Body of pancreas (tissue), 4 donors: ENCODE results near the gene KLHL40. TPM values are rescaled to one million over a fixed set of nuclear protein-coding genes. Genes with fewer than 3 reads are reported as not detected.

ENCODE experiments used
- ATAC-seq: fragments of 150-250 bp; one replicate; pipeline ENCODE4 v1.9.1; 2016
- DNase-seq, 4 donors: peaks; one replicate each; pipeline ENCODE4 v3.0.0-alpha.2; 2019
- H3K27ac ChIP-seq, 4 donors: fragments of 200-600 bp; sonication (generic); 1 replicate in 3 of 4; 2 replicates in 1 of 4; pipeline versions ENCODE4 v1.5.1 to v1.6.1; 2016 to 2019; ENCODE audit warnings: mild to moderate bottlenecking in 1 of 4, mixed read lengths in 1 of 4, moderate library complexity in 1 of 4
- H3K27me3 ChIP-seq, 2 donors: fragments of 200-600 bp; sonication (generic); one replicate each; pipeline ENCODE4 v1.6.0; 2016; ENCODE audit warnings: mild to moderate bottlenecking in 1 of 2
- H3K36me3 ChIP-seq, 2 donors: fragments of 200-600 bp; sonication (generic); replicated peaks in 1 of 2; 2 replicates each; pipeline ENCODE4 v1.5.1; 2016; ENCODE audit warnings: low read depth in 2 of 2; ENCODE audit not compliant: insufficient read depth in 1 of 2
- H3K4me1 ChIP-seq: fragments of 200-600 bp; sonication (generic); one replicate; pipeline ENCODE4 v1.6.0; 2016
- H3K4me3 ChIP-seq, 2 donors: fragments of 200-600 bp; sonication (generic); 1 replicate in 1 of 2; 2 replicates in 1 of 2; pipeline ENCODE4 v1.5.1; 2016 to 2019
- H3K9me3 ChIP-seq, 3 donors: fragments of 200-600 bp; sonication (generic); 1 replicate in 2 of 3; 2 replicates in 1 of 3; pipeline ENCODE4 v1.5.1; 2016
- CTCF ChIP-seq, 7 experiments: fragments of 450-650 bp in 4 of 7; fragments of 200-600 bp in 3 of 7; sonication (generic) in 3 of 7; IDR thresholded peaks; one replicate each; pipeline ENCODE4 v1.5.1; 2016 to 2019; ENCODE audit warnings: antibody characterized with exemption in 7 of 7
- POLR2A ChIP-seq, 3 donors: fragments of 450-650 bp; IDR thresholded peaks; one replicate each; pipeline ENCODE4 v1.6.1; 2016; ENCODE audit warnings: antibody characterized with exemption in 3 of 3, mild to moderate bottlenecking in 2 of 3
- WGBS, 2 donors: methylation state at CpG; one replicate each; pipeline ENCODE4 v1.1.5; 2017; 5-methylcytosine and 5-hydroxymethylcytosine counted together
- intact Hi-C: fragments of 100-400 bp; cut with DNase I; formaldehyde crosslinking; loops from one replicate; pipeline ENCODE4 v1.15.1; 2023
- total RNA-seq, 2 donors: library from RNA; depleted of rRNA; stranded (reverse); fragments of >200 nt; gene quantifications; one replicate each; pipeline ENCODE4 v1.1.0, GENCODE V29; 2016

KLHL40 gene
- total RNA-seq, 2 donors from 2014 or later, result not detected

GRCh38 chr3:42690191-42690590 lies 4.9 kb downstream of the KLHL40 start:
- Histone ChIP-seq H3K4me3 (no peak overlapping the region), H3K27me3 (peaks cover 0 to 14% of the 10 kb centered on the region in 2 donors), H3K9me3 (no peaks in the 10 kb centered on the region), H3K4me1 (peaks cover 5% of the 10 kb centered on the region), H3K36me3 (no peaks in the 10 kb centered on the region), H3K27ac (no peak overlapping the region)
- 63 to 66% methylated on average over 7 of the region's 7 CpGs for WGBS, 2 donors
- no peak for DNase-seq
- intact Hi-C loops, result no loop called here
- no peak for TF ChIP-seq POLR2A (IDR thresholded peaks at IDR 0.05)
- TF ChIP-seq CTCF (IDR thresholded peaks at IDR 0.05), result no peak
- ATAC-seq, result no peak

- H3K4me1 ChIP-seq, result peaks cover 2% of the 10 kb centered on the region
- DNase-seq, result no peak
- H3K9me3 ChIP-seq, result no peaks in the 10 kb centered on the region
- ATAC-seq, result no peak
- H3K36me3 ChIP-seq, result no peaks in the 10 kb centered on the region
- WGBS, 2 donors, result 66 to 69% methylated on average over 5 to 10 of the region's 10 CpGs
- intact Hi-C loops, result no loop called here
- peaks cover 0 to 6% of the 10 kb centered on the region in 2 donors for H3K27me3 ChIP-seq
- no peak overlapping the region for H3K27ac ChIP-seq
- TF ChIP-seq POLR2A (IDR thresholded peaks at IDR 0.05), result no peak
- no peak for TF ChIP-seq CTCF (IDR thresholded peaks at IDR 0.05)
- H3K4me3 ChIP-seq, result no peak overlapping the region
Measured at GRCh38 chr3:42690766-42691680, 5.7 kb downstream of the KLHL40 start.

- no peaks in the 10 kb centered on the region for H3K36me3 ChIP-seq
- no peaks in the 10 kb centered on the region for H3K27me3 ChIP-seq
- no peak overlapping the region for H3K27ac ChIP-seq
- DNase-seq (no peak), ATAC-seq (no peak)
- H3K4me3 ChIP-seq, result no peak overlapping the region
- intact Hi-C loops, result no loop called here
- H3K4me1 ChIP-seq, result no peaks in the 10 kb centered on the region
- WGBS, 2 donors, result 73% methylated on average over 10 to 13 of the region's 13 CpGs
- H3K9me3 ChIP-seq, result no peaks in the 10 kb centered on the region
- no peak for TF ChIP-seq CTCF (IDR thresholded peaks at IDR 0.05)
- no peak for TF ChIP-seq POLR2A (IDR thresholded peaks at IDR 0.05)
Measured at GRCh38 chr3:42691816-42692666, 6.7 kb downstream of the KLHL40 start.

- intact Hi-C loops, result no loop called here
- no peak for ATAC-seq
- H3K27me3 ChIP-seq, result no peaks in the 10 kb centered on the region
- no peak for TF ChIP-seq CTCF (IDR thresholded peaks at IDR 0.05)
- TF ChIP-seq POLR2A (IDR thresholded peaks at IDR 0.05), result no peak
- H3K27ac ChIP-seq, result no peak overlapping the region
- H3K36me3 ChIP-seq, result no peaks in the 10 kb centered on the region
- no peak for DNase-seq
- H3K4me1 ChIP-seq, result no peaks in the 10 kb centered on the region
- no peak overlapping the region for H3K4me3 ChIP-seq
- 71 to 77% methylated on average over 16 to 17 of the region's 17 CpGs for WGBS, 2 donors
- H3K9me3 ChIP-seq, result no peaks in the 10 kb centered on the region
Measured at GRCh38 chr3:42692667-42693529, 7.6 kb downstream of the KLHL40 start.
